Heart left ventricle (tissue), 13 donors: ENCODE measurements around the gene ROBO1.

ENCODE experiments used
- CTCF ChIP-seq, 12 donors: fragments of 200-600 bp; sonication (generic) in 4 of 12; IDR thresholded peaks; one replicate each; pipeline versions ENCODE4 v1.5.0 to v1.8.0; 2018 to 2022; ENCODE audit warnings: antibody characterized with exemption in 12 of 12, mild to moderate bottlenecking in 5 of 12
- POLR2A ChIP-seq, 2 donors: fragments of 450-650 bp; IDR thresholded peaks; one replicate each; pipeline ENCODE4 v1.6.1; 2017; ENCODE audit warnings: antibody characterized with exemption in 2 of 2, mild to moderate bottlenecking in 2 of 2, moderate library complexity in 2 of 2
- donor health status: ischemic (EF 13 %, LVEDD 7.1; RV severe dilation, severe dysfunction).
- donor health status: DM: no; HTN: yes; CAD: no.
- donor health status: DM: no; HTN: no; CAD: no.
- donor health status: ischemic (EF 25% LVEDD 6.9; RV normal size, moderate dysfunction).
- donor health status: ischemic (EF 25% LVEDD 5.7; RV mildly dilated, moderate dysfunction).
- donor health status: ischemic (EF 35%, LVEDD 5.7; RV mildly dilated, moderate dysfunction).
- donor health status: nonischemic (EF 11% LVEDD 7.7; RV severe dilation, severe dysfunction).
- donor health status: DM: yes; HTN: yes; CAD: no.
- donor health status: PGD.
- donor health status: ischemic (EF 29% LVEDD 5.4; RV normal size, mild dysfunction).
- donor health status: nonischemic (EF 23%, LVEDD 6.1; RV moderate dilation, normal function).

DNA sequence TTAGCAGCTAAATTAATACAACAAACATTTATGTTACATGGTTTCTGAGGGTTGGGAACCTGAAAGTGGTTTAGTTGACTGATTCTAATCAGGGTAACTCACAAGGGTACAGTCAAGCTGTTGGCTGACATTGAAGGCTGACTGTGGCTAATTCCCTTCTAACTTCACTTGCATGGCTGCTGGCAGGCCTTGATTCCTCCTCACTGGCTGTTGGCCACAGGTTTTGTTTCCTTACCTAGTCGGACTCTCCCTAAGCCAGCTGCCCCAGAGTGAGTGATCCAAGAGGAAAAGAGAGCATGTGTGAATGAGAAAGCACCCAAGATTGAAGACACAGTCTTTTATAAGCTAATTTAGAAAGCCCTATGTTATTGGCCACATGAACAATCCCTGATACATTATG, 700.1 kb downstream of the ROBO1 start:
- no peak for TF ChIP-seq CTCF (IDR thresholded peaks at IDR 0.05)
- TF ChIP-seq POLR2A (IDR thresholded peaks at IDR 0.05) = no peak
